ENCODE data around the gene AMIGO3.

AMIGO3 gene

GRCh38 chr3:49706456-49707112 is 12.9 kb downstream of the AMIGO3 start:
- H3K4me2 ChIP-seq (ENCODE audit: low read depth, low read length, poor library complexity, severe bottlenecking), result no peak overlapping the region
- no peak overlapping the region for H3K27ac ChIP-seq (ENCODE audit: low read depth, low read length)
- no peak overlapping the region for H3K4me3 ChIP-seq (ENCODE audit: insufficient read depth, low read length, poor library complexity, severe bottlenecking)
- H3K79me2 ChIP-seq (ENCODE audit: insufficient read depth, low read length), result no peaks in the 10 kb centered on the region
- no peaks in the 10 kb centered on the region for H3K36me3 ChIP-seq (ENCODE audit: low read length)
- no peak overlapping the region for H2AFZ ChIP-seq (ENCODE audit: low read depth, low read length, severe bottlenecking)
- no peaks in the 10 kb centered on the region for H3K27me3 ChIP-seq (ENCODE audit: low read length)
- no peaks in the 10 kb centered on the region for H4K20me1 ChIP-seq (ENCODE audit: low read depth, low read length)
- no peaks in the 10 kb centered on the region for H3K9me3 ChIP-seq (ENCODE audit: insufficient read depth, low read length)
- TF ChIP-seq CTCF (IDR thresholded peaks at IDR 0.05; ENCODE audit: insufficient read depth, low read length, poor library complexity, severe bottlenecking), result no peak
- TF ChIP-seq EZH2phosphoT487 (conservative IDR thresholded peaks at IDR 0.05; ENCODE audit: low read length), result no peak
- H3K9ac ChIP-seq (ENCODE audit: low read length), result no peak overlapping the region
- H3F3A ChIP-seq (ENCODE audit: insufficient read depth), result no peaks in the 10 kb centered on the region
- no peaks in the 10 kb centered on the region for H3K9me2 ChIP-seq (replicated peaks; ENCODE audit: insufficient read depth, low read length)

- H3K4me3 ChIP-seq (ENCODE audit: insufficient read depth, low read length, poor library complexity, severe bottlenecking), result no peak overlapping the region
Measured at GRCh38 chr3:49705390-49705960, 14.0 kb downstream of the AMIGO3 start.

GRCh38 chr3:49704629-49705028 is 14.9 kb downstream of the AMIGO3 start:
- no peak overlapping the region for H3K4me2 ChIP-seq (ENCODE audit: low read depth, low read length, poor library complexity, severe bottlenecking)
- TF ChIP-seq CTCF (IDR thresholded peaks at IDR 0.05; ENCODE audit: insufficient read depth, low read length, poor library complexity, severe bottlenecking) (no peak), EZH2phosphoT487 (conservative IDR thresholded peaks at IDR 0.05; ENCODE audit: low read length) (no peak)

More at GRCh38 chr3:49705390-49705960, 14.0 kb downstream of the AMIGO3 start:
- H3K9ac ChIP-seq (ENCODE audit: low read length), result no peak overlapping the region
- H2AFZ ChIP-seq (ENCODE audit: low read depth, low read length, severe bottlenecking), result no peak overlapping the region
- H3K9me3 ChIP-seq (ENCODE audit: insufficient read depth, low read length), result no peaks in the 10 kb centered on the region
- no peaks in the 10 kb centered on the region for H3K9me2 ChIP-seq (replicated peaks; ENCODE audit: insufficient read depth, low read length)
- no peak overlapping the region for H3K4me2 ChIP-seq (ENCODE audit: low read depth, low read length, poor library complexity, severe bottlenecking)
- no peak overlapping the region for H3K27ac ChIP-seq (ENCODE audit: low read depth, low read length)
- no peaks in the 10 kb centered on the region for H3K27me3 ChIP-seq (ENCODE audit: low read length)
- no peaks in the 10 kb centered on the region for H4K20me1 ChIP-seq (ENCODE audit: low read depth, low read length)
- H3K79me2 ChIP-seq (ENCODE audit: insufficient read depth, low read length), result no peaks in the 10 kb centered on the region
- no peaks in the 10 kb centered on the region for H3K36me3 ChIP-seq (ENCODE audit: low read length)
- H3F3A ChIP-seq (ENCODE audit: insufficient read depth), result no peaks in the 10 kb centered on the region
- TF ChIP-seq EZH2phosphoT487 (conservative IDR thresholded peaks at IDR 0.05; ENCODE audit: low read length) (no peak), CTCF (IDR thresholded peaks at IDR 0.05; ENCODE audit: insufficient read depth, low read length, poor library complexity, severe bottlenecking) (no peak)

More at GRCh38 chr3:49704629-49705028, 14.9 kb downstream of the AMIGO3 start:
- H3K9me3 ChIP-seq (ENCODE audit: insufficient read depth, low read length), result no peaks in the 10 kb centered on the region
- H3F3A ChIP-seq (ENCODE audit: insufficient read depth), result no peaks in the 10 kb centered on the region
- no peaks in the 10 kb centered on the region for H3K36me3 ChIP-seq (ENCODE audit: low read length)
- no peaks in the 10 kb centered on the region for H3K9me2 ChIP-seq (replicated peaks; ENCODE audit: insufficient read depth, low read length)
- no peak overlapping the region for H3K9ac ChIP-seq (ENCODE audit: low read length)
- H4K20me1 ChIP-seq (ENCODE audit: low read depth, low read length), result no peaks in the 10 kb centered on the region
- no peak overlapping the region for H3K4me3 ChIP-seq (ENCODE audit: insufficient read depth, low read length, poor library complexity, severe bottlenecking)
- H2AFZ ChIP-seq (ENCODE audit: low read depth, low read length, severe bottlenecking), result no peak overlapping the region
- H3K27ac ChIP-seq (ENCODE audit: low read depth, low read length), result no peak overlapping the region
- H3K79me2 ChIP-seq (ENCODE audit: insufficient read depth, low read length), result no peaks in the 10 kb centered on the region
- no peaks in the 10 kb centered on the region for H3K27me3 ChIP-seq (ENCODE audit: low read length)

All from SU-DHL-6 (cell line).